Ectodermal cell (in vitro differentiated cells): ENCODE data around the gene MCF2L. TPM values are rescaled to one million over a fixed set of nuclear protein-coding genes. Genes with fewer than 3 reads are reported as not detected.

ENCODE experiments used
- H3K27ac ChIP-seq: 2 replicates; pipeline ENCODE4 v1.7.0; 2013; ENCODE audit warnings: mild to moderate bottlenecking, low read depth, low read length; ENCODE audit not compliant: insufficient read depth, poor library complexity, severe bottlenecking
- H3K27me3 ChIP-seq: 2 replicates; pipeline ENCODE4 v1.7.0; 2013; ENCODE audit warnings: mild to moderate bottlenecking, low read length; ENCODE audit not compliant: insufficient read depth, control insufficient read depth, poor library complexity, severe bottlenecking
- H3K36me3 ChIP-seq: one replicate; pipeline ENCODE4 v1.7.0; 2013; ENCODE audit warnings: low read length; ENCODE audit not compliant: control insufficient read depth, insufficient read depth
- H3K4me1 ChIP-seq: one replicate; pipeline ENCODE4 v1.7.0; 2013; ENCODE audit warnings: low read length; ENCODE audit not compliant: control insufficient read depth, insufficient read depth
- H3K4me3 ChIP-seq: 2 replicates; pipeline ENCODE4 v1.7.0; 2013; ENCODE audit warnings: low read depth, low read length, control low read depth; ENCODE audit not compliant: insufficient read depth
- H3K9me3 ChIP-seq: 2 replicates; pipeline ENCODE4 v1.7.0; 2013; ENCODE audit warnings: mild to moderate bottlenecking, low read length, moderate library complexity; ENCODE audit not compliant: control insufficient read depth
- WGBS, 2 experiments: methylation state at CpG; one replicate each; pipeline ENCODE4 v1.1.7; 2013; ENCODE audit warnings: missing lambda C conversion rate in 2 of 2; 5-methylcytosine and 5-hydroxymethylcytosine counted together
- polyA plus RNA-seq, 4 experiments: library from polyadenylated mRNA; stranded (reverse); fragments of 50-300 nt; gene quantifications; one replicate each; pipeline ENCODE4 v1.2.3, GENCODE V29; 2013

MCF2L gene, protein sequence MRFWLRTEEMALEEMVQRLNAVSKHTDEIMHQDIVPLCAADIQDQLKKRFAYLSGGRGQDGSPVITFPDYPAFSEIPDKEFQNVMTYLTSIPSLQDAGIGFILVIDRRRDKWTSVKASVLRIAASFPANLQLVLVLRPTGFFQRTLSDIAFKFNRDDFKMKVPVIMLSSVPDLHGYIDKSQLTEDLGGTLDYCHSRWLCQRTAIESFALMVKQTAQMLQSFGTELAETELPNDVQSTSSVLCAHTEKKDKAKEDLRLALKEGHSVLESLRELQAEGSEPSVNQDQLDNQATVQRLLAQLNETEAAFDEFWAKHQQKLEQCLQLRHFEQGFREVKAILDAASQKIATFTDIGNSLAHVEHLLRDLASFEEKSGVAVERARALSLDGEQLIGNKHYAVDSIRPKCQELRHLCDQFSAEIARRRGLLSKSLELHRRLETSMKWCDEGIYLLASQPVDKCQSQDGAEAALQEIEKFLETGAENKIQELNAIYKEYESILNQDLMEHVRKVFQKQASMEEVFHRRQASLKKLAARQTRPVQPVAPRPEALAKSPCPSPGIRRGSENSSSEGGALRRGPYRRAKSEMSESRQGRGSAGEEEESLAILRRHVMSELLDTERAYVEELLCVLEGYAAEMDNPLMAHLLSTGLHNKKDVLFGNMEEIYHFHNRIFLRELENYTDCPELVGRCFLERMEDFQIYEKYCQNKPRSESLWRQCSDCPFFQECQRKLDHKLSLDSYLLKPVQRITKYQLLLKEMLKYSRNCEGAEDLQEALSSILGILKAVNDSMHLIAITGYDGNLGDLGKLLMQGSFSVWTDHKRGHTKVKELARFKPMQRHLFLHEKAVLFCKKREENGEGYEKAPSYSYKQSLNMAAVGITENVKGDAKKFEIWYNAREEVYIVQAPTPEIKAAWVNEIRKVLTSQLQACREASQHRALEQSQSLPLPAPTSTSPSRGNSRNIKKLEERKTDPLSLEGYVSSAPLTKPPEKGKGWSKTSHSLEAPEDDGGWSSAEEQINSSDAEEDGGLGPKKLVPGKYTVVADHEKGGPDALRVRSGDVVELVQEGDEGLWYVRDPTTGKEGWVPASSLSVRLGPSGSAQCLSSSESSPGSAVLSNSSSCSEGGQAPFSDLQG
- 40.0 TPM for polyA plus RNA-seq (2013, experiment 1 of 4)
- polyA plus RNA-seq (2013, experiment 2 of 4): 57.3 TPM
- polyA plus RNA-seq (2013, experiment 3 of 4): 29.8 TPM
- 32.4 TPM for polyA plus RNA-seq (2013, experiment 4 of 4)

GRCh38 chr13:112968910-112969691, at the start of gene MCF2L:
Gene MCF2L (plus strand): TSS chr13:112969214. CDS start chr13:112969380, 166 bp downstream.
- H3K4me3 ChIP-seq: peak within 1 kb of the TSS; percentile 45
- H3K36me3 ChIP-seq: no peaks in the 10 kb centered on the region
- 1 to 2% methylated on average over 69 of the region's 69 CpGs for WGBS, 2 experiments
- no peaks in the 10 kb centered on the region for H3K9me3 ChIP-seq
- H3K4me1 ChIP-seq: no peaks in the 10 kb centered on the region
- H3K27ac ChIP-seq: no peak within 1 kb of the TSS
- peaks cover 36% of the 10 kb centered on the region for H3K27me3 ChIP-seq

DNA sequence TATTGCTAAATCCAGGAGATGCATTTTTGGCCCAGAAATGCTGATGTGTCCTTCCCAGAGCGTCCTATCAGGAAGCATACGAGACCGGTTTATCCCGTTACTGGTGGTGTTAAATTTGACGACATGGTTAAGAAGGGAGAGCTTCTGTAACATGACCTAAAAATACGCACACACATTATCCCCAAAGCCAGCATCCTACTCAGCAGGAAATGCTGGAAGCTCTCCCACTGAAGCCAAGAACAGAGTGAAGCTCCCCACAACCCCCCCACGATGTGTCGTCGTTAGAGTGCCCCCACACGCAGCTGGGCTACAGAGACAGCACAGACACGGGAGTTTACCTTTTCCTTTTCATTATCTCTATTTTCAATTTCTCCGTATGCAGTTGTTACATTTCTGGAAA, 45.1 kb upstream of the MCF2L start:
- Histone ChIP-seq H3K27me3 (no peaks in the 10 kb centered on the region), H3K4me1 (no peaks in the 10 kb centered on the region), H3K36me3 (no peaks in the 10 kb centered on the region), H3K9me3 (no peaks in the 10 kb centered on the region), H3K27ac (no peak overlapping the region), H3K4me3 (no peak overlapping the region)
- WGBS, 2 experiments: 91 to 96% methylated on average over 11 to 12 of the region's 12 CpGs

DNA sequence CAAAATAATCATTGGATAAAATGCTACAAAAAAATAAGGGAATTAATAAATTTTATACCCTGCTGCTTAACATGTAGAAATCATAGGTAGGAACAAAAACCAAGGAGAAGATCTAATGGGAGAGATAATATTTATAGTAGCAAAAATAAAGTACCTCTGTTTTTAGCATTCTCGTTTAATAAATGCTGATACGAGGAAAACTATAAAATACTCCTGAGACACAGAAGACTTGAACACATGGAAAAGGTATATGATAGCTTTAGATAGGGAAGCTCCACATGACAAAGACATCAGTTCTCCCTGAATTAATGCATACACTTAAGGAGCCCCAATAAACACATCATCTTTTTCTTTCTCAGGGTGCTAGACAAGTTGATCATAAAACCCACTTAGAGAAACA, 44.6 kb upstream of the MCF2L start:
- Histone ChIP-seq H3K27ac (no peak overlapping the region), H3K4me3 (no peak overlapping the region), H3K36me3 (no peaks in the 10 kb centered on the region), H3K27me3 (no peaks in the 10 kb centered on the region), H3K9me3 (no peaks in the 10 kb centered on the region), H3K4me1 (no peaks in the 10 kb centered on the region)
- WGBS, 2 experiments: 97 to 100% methylated on average over 2 of the region's 2 CpGs

DNA sequence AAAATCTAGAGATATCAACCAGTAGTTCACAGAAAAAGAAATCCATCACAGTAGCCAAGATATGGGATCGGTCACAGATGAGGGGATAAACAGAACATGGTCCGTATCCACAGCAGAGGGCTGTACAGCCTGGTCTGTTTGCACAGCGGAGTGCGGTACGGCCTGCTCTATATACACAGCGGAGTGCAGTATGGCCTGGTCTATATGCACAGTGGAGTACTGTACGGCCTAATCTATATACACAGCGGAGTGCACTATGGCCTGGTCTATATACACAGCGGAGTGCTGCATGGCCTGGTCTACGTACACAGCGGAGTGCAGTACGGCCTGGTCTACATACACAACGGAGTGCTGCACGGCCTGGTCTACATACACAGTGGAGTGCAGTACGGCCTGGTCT, 43.0 kb upstream of the MCF2L start:
- Histone ChIP-seq H3K27me3 (no peaks in the 10 kb centered on the region), H3K9me3 (no peaks in the 10 kb centered on the region), H3K4me1 (no peaks in the 10 kb centered on the region), H3K27ac (no peak overlapping the region), H3K4me3 (no peak overlapping the region), H3K36me3 (no peaks in the 10 kb centered on the region)
- 97% methylated on average over 15 of the region's 15 CpGs for WGBS, 2 experiments

DNA sequence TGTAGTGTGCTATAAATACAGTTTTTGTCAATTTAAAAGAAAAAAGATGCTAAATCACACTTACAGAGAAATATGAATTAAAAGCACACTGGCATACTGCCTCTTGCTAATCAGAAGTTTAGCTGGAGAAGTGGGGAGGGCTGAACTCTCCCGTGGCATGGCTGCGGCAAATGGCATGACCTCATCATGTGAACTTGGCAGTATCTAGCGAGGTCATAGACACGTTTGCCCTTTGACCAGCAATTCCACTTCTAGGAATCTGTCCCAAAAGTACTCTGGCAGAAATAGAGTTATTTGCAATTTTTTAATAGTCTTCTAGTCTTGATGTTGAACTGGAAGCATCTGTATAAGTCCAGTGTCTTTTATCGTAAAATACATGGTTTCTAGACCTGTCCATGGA, 42.0 kb upstream of the MCF2L start:
- H3K27me3 ChIP-seq: no peaks in the 10 kb centered on the region
- no peaks in the 10 kb centered on the region for H3K4me1 ChIP-seq
- H3K36me3 ChIP-seq: no peaks in the 10 kb centered on the region
- H3K27ac ChIP-seq: no peak overlapping the region
- H3K9me3 ChIP-seq: no peaks in the 10 kb centered on the region
- no peak overlapping the region for H3K4me3 ChIP-seq
- WGBS, 2 experiments: 96 to 97% methylated on average over 5 of the region's 5 CpGs

- Histone ChIP-seq H3K27me3 (no peaks in the 10 kb centered on the region), H3K4me1 (no peaks in the 10 kb centered on the region), H3K4me3 (no peak overlapping the region), H3K27ac (no peak overlapping the region), H3K9me3 (no peaks in the 10 kb centered on the region), H3K36me3 (no peaks in the 10 kb centered on the region)
- WGBS, 2 experiments: 91 to 92% methylated on average over 21 of the region's 21 CpGs
Measured at GRCh38 chr13:112928020-112928971, 40.7 kb upstream of the MCF2L start.

DNA sequence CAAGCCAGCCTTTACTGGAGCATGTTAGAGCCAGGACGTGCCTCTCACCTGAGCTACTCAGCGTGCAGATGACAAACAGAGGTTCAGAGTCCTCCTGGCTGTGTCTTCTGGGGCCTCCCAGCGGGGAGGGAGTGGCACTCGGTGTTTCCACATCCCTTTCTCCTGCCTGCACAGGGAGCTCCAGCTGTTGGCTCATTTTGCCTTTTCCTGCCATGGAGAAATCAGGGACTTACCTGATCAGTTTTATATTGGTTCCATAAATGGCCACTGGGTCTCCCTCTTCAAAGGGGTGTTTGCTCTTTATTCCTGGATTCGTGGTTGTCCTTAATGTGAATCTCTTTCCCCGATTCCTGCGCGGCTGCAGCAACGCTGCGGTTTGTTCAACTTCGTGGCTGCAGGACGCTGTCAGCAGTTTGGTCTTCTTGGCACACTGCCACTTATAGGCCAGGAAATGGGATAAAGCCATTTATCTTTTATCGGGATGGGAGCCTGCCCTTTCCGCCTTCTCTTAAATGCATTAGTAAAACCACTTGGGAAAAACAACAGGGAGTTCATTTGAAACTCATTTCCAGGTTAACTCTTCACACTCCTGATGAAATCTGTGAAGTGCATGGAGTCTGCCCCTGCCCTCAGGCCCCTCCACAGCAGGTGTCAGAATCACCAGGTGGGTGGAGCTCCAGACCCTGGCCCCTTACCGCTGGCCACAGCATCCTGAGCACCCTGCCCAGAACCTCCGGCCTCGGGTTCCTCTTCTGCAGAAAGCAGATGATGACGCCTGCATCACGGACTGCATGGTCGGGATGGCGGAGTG, 39.8 kb upstream of the MCF2L start:
- Histone ChIP-seq H3K9me3 (no peaks in the 10 kb centered on the region), H3K36me3 (no peaks in the 10 kb centered on the region), H3K27me3 (no peaks in the 10 kb centered on the region), H3K27ac (no peak overlapping the region), H3K4me3 (no peak overlapping the region), H3K4me1 (peaks cover 4% of the 10 kb centered on the region)
- WGBS, 2 experiments: 74 to 76% methylated on average over 21 of the region's 21 CpGs

GRCh38 chr13:112929783-112930055, 39.3 kb upstream of the MCF2L start:
- Histone ChIP-seq H3K36me3 (no peaks in the 10 kb centered on the region), H3K4me1 (peaks cover 6% of the 10 kb centered on the region), H3K9me3 (no peaks in the 10 kb centered on the region), H3K4me3 (no peak overlapping the region), H3K27ac (no peak overlapping the region), H3K27me3 (no peaks in the 10 kb centered on the region)
- 87 to 88% methylated on average over 8 of the region's 8 CpGs for WGBS, 2 experiments
